ENCODE measurements around the gene INA.
"Not testable (repeated sequence)": the region's sequence is repeated elsewhere in the genome, so short reads cannot be mapped to it uniquely, and the experiment has no call there.

Gene INA

DNA sequence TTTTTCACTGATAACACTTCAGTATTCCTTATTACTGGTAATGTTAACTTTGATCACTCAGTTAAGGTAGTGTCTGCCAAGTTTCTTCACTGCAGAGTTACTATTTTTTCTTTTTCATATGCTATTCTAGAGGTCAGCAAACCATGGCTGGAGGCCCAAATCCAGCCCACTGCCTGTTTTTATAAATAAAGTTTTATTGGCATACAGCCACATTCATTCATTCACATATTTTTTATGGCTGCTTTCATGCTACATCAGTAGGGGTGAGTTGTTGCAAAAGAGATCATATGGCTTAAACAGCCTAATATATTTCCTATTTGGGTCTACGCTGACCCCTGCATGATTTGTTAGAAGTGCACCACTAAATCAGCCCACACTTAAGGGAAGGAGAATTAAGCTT lies 20.3 kb upstream of the INA start:
- H3K36me3 ChIP-seq (ENCODE audit: control insufficient read depth, insufficient read depth, low read length): no peaks in the 10 kb centered on the region
- H3K4me3 ChIP-seq (ENCODE audit: low read depth, low read length): no peak overlapping the region
- no peaks in the 10 kb centered on the region for H3K79me2 ChIP-seq
- no peak overlapping the region for H3K27ac ChIP-seq
- no peaks in the 10 kb centered on the region for H3K9me3 ChIP-seq (ENCODE audit: control insufficient read depth, low read length)
- no peak for TF ChIP-seq CTCF (IDR thresholded peaks at IDR 0.05)
- no peak overlapping the region for H3K9ac ChIP-seq
- no peaks in the 10 kb centered on the region for H3K4me1 ChIP-seq
- H3K27me3 ChIP-seq (ENCODE audit: control insufficient read depth, insufficient read depth, low read length): no peaks in the 10 kb centered on the region
- H2AFZ ChIP-seq: no peak overlapping the region
- H3K4me2 ChIP-seq (ENCODE audit: low read length): no peak overlapping the region

DNA sequence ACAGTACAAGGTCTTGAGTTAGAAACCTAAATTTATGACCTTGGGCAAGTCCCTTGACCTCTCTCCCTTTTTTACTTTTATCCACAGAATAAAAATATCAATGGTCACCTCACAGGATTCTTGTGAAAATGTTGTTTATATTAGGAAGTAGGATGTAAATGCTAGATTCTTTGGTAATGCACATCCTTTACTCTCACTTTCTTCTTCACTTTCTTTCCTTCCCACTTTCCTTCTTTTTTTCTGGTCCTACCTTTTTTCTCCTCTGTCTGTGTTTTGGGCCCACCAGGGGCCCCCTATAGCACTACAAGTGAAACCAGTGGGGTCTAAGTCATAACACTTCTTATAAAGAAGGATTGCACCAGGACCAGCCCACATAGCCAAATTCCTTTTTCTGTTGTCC lies 19.1 kb upstream of the INA start:
- no peak for TF ChIP-seq CTCF (IDR thresholded peaks at IDR 0.05)
- Histone ChIP-seq H3K27ac (no peak overlapping the region), H2AFZ (no peak overlapping the region), H3K4me1 (no peaks in the 10 kb centered on the region), H3K9ac (no peak overlapping the region), H3K9me3 (ENCODE audit: control insufficient read depth, low read length) (no peaks in the 10 kb centered on the region), H3K79me2 (no peaks in the 10 kb centered on the region), H3K4me2 (ENCODE audit: low read length) (no peak overlapping the region), H3K27me3 (ENCODE audit: control insufficient read depth, insufficient read depth, low read length) (no peaks in the 10 kb centered on the region), H3K36me3 (ENCODE audit: control insufficient read depth, insufficient read depth, low read length) (no peaks in the 10 kb centered on the region), H3K4me3 (ENCODE audit: low read depth, low read length) (no peak overlapping the region)

GRCh38 chr10:103258928-103259327 lies 18.0 kb upstream of the INA start:
- not testable (repeated sequence) for H3K9me3 ChIP-seq (ENCODE audit: control insufficient read depth, low read length); H3K4me2 ChIP-seq (ENCODE audit: low read length); H3K79me2 ChIP-seq; H3K4me3 ChIP-seq (ENCODE audit: low read depth, low read length); H3K36me3 ChIP-seq (ENCODE audit: control insufficient read depth, insufficient read depth, low read length); H3K9ac ChIP-seq; H3K27me3 ChIP-seq (ENCODE audit: control insufficient read depth, insufficient read depth, low read length); H3K4me1 ChIP-seq; H2AFZ ChIP-seq; H3K27ac ChIP-seq

DNA sequence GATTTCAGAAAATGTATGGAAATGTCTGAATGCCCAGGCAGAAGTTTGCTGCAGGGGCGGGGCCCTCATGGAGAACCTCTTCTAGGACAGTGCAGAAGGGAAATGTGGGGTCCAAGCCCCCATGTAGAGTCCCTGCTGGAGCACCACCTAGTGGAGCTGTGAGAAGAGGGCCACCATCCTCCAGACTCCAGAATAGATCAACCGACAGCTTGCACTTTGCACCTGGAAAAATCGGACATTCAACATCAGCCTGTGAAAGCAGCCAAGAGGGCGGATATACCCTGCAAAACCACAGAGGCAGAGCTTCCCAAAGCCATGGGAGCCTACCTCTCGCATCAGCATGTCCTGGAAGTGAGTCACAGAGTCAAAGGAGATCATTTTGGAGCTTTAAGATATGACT lies 16.9 kb upstream of the INA start:
- H3K4me2 ChIP-seq (ENCODE audit: low read length): no peak overlapping the region
- no peaks in the 10 kb centered on the region for H3K27me3 ChIP-seq (ENCODE audit: control insufficient read depth, insufficient read depth, low read length)
- TF ChIP-seq CTCF (IDR thresholded peaks at IDR 0.05): no peak
- H3K79me2 ChIP-seq: no peaks in the 10 kb centered on the region
- H3K9ac ChIP-seq: no peak overlapping the region
- no peak overlapping the region for H2AFZ ChIP-seq
- no peaks in the 10 kb centered on the region for H3K9me3 ChIP-seq (ENCODE audit: control insufficient read depth, low read length)
- no peaks in the 10 kb centered on the region for H3K36me3 ChIP-seq (ENCODE audit: control insufficient read depth, insufficient read depth, low read length)
- no peak overlapping the region for H3K27ac ChIP-seq
- H3K4me3 ChIP-seq (ENCODE audit: low read depth, low read length): no peak overlapping the region
- H3K4me1 ChIP-seq: no peaks in the 10 kb centered on the region

DNA sequence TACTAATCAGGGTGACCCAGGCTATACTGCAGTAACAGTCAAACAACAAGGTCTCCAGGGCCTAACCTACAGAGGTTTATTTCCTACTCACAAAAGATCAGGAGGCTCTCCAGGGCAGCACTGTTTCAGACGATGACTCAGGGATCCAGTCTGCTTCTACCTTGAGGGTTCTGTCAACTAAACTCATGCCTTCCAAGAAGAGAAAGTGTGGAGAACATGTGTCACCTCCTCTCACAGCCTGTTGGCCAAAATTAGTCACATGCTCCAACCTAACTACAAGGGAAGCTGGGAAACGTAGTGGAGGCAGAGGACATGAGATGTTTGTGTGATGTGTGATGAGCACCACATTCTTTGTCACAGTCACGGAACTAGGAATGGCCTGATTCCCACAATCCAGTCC lies 14.7 kb upstream of the INA start:
- TF ChIP-seq CTCF (IDR thresholded peaks at IDR 0.05): no peak
- no peak overlapping the region for H3K4me2 ChIP-seq (ENCODE audit: low read length)
- H3K27me3 ChIP-seq (ENCODE audit: control insufficient read depth, insufficient read depth, low read length): no peaks in the 10 kb centered on the region
- no peak overlapping the region for H2AFZ ChIP-seq
- H3K4me3 ChIP-seq (ENCODE audit: low read depth, low read length): no peak overlapping the region
- H3K79me2 ChIP-seq: no peaks in the 10 kb centered on the region
- no peaks in the 10 kb centered on the region for H3K9me3 ChIP-seq (ENCODE audit: control insufficient read depth, low read length)
- H3K36me3 ChIP-seq (ENCODE audit: control insufficient read depth, insufficient read depth, low read length): no peaks in the 10 kb centered on the region
- H3K27ac ChIP-seq: no peak overlapping the region
- no peaks in the 10 kb centered on the region for H3K4me1 ChIP-seq
- no peak overlapping the region for H3K9ac ChIP-seq

Measured in parathyroid adenoma (tissue), 2 donors.